Body of pancreas (tissue), 4 donors: ENCODE data around the gene ARHGEF4.

Experiments
- CTCF ChIP-seq, 7 experiments: fragments of 450-650 bp in 4 of 7; fragments of 200-600 bp in 3 of 7; sonication (generic) in 3 of 7; IDR thresholded peaks; one replicate each; pipeline ENCODE4 v1.5.1; 2016 to 2019; ENCODE audit warnings: antibody characterized with exemption in 7 of 7
- POLR2A ChIP-seq, 3 donors: fragments of 450-650 bp; IDR thresholded peaks; one replicate each; pipeline ENCODE4 v1.6.1; 2016; ENCODE audit warnings: antibody characterized with exemption in 3 of 3, mild to moderate bottlenecking in 2 of 3

GRCh38 chr2:131026919-131027318 is 190.2 kb downstream of the ARHGEF4 start:
- no peak for TF ChIP-seq CTCF (IDR thresholded peaks at IDR 0.05)
- TF ChIP-seq POLR2A (IDR thresholded peaks at IDR 0.05): no peak
